Left lobe of liver (tissue), 2 donors: Measurements from ENCODE around the gene RAP1GAP. TPM values are rescaled to one million over a fixed set of nuclear protein-coding genes. Genes with fewer than 3 reads are reported as not detected.
"Not testable (repeated sequence)": the region's sequence is repeated elsewhere in the genome, so short reads cannot be mapped to it uniquely, and the experiment has no call there.

Experiments used
- ATAC-seq: fragments of 200-7000 bp; cut with Tn5 transposase; one replicate; pipeline ENCODE4 v1.9.1; 2020; ENCODE audit warnings: mild to moderate bottlenecking, moderate library complexity
- DNase-seq: peaks from one replicate; pipeline ENCODE4 v3.0.0-alpha.2; 2020; ENCODE audit warnings: low spot score
- total RNA-seq: library from RNA; stranded (reverse); gene quantifications from one replicate; pipeline ENCODE4 v1.2.1, GENCODE V29; 2021
- donor health status: DM: no; HTN: no; CAD: no; lungs with moderate emphysema.
- donor health status: DM: no; HTN: yes; CAD: no.

The RAP1GAP gene
- total RNA-seq, 1 donor from 2014 or later, result 10.8 TPM

DNA sequence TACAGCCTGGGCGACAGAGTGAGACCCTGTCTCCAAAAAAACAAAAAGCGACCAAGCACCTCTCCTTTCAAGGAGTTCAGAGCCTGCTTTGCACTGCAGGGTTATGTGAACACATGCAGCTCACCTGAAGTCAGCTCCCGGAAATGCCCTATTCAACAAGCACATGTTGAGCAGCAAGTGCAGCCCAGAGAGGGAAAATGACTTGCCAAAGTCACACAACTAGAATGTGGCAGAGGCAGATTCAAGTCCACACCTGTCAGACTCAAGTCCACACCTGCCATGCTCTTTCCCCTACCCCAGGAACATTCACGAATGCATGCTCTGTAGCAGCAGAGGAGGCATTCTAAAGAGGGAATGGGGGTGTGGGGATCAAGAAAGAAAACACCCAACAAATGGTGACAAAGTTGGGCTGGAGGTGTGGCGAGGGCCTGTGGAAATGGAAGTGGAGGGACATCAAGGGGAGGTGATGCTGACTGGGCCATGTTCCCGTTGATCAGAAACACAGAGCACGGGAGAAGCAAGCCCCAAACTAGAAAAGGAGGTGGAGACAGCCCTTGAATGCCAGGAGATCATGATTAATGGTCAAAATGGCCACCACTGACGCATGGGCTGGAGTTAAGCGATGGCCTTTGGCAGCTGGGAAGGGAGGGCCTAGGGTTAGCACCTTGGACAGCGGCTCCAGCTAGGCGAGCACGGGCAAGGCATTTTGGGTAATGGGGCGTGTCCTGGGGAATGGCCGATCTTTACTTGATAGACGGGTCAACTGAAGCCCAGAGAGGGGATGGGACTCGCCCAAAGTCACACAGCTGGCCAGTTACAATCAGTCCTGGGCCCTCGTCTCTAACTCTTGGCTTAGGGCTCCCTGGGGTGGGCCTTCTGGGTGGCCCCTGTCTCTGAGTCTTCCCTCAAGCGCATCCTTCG, 21.5 kb downstream of the RAP1GAP start:
- ATAC-seq (peak; percentile 24), DNase-seq (no peak)

GRCh38 chr1:21645550-21645949, 23.6 kb downstream of the RAP1GAP start:
- no peak for ATAC-seq
- no peak for DNase-seq

DNA sequence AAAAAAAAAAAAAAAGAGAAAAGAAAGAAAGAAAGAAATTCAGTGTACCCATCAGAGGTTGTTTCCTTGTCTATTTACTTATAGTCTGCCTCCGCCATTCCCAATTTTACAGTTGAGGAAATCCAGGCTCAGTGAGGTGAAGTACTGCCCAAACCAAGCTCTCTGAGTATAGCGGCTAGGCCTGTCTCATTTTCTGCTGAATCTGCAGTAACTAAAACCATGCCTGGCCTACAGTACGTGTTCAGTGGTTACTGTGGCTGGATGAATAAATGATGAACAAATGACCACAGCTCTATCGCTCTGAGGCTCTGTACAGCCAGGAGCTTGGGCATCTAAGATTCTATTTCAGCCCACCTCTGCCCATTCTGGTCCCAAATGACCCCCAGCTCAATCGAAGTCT, 24.3 kb downstream of the RAP1GAP start:
- no peak for DNase-seq
- ATAC-seq, result no peak

DNA sequence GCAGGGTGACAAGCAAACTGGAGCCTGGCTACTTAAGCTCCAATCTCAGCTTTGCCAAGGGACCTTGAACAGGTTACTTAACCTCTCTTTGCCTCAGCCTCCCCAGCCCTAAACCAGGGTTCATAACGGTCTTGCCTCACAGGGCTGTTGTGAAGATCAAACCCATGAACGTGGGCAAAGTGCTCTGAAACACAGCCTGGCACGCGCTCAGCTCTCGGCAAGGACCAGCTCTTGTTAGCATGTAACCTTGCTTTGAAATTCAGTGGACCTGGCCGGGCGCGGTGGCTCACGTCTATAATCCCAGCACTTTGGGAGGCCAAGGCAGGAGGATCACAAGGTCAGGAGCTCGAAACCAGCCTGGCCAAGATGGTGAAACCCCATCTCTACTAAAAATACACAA, 24.8 kb downstream of the RAP1GAP start:
- ATAC-seq, result no peak
- no peak for DNase-seq

DNA sequence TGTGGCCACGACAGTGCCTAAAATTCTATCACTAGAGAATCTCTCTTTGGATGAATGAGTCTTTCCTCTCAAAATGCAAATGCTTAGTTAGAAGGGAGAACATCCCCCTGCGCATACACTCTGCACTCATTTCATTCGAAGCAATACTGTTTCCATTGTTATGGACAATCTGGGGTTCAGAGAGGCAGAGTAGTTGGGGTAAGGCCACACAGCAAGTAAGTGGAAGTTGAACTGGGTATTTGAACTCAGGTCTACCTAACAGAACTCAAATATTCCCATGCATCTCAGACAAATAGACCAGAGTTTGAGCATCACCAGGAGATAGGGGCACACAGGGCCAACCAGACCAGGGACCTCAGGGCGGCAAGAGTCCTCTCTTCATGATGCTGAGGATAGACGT, 25.5 kb downstream of the RAP1GAP start:
- DNase-seq, result no peak
- no peak for ATAC-seq

DNA sequence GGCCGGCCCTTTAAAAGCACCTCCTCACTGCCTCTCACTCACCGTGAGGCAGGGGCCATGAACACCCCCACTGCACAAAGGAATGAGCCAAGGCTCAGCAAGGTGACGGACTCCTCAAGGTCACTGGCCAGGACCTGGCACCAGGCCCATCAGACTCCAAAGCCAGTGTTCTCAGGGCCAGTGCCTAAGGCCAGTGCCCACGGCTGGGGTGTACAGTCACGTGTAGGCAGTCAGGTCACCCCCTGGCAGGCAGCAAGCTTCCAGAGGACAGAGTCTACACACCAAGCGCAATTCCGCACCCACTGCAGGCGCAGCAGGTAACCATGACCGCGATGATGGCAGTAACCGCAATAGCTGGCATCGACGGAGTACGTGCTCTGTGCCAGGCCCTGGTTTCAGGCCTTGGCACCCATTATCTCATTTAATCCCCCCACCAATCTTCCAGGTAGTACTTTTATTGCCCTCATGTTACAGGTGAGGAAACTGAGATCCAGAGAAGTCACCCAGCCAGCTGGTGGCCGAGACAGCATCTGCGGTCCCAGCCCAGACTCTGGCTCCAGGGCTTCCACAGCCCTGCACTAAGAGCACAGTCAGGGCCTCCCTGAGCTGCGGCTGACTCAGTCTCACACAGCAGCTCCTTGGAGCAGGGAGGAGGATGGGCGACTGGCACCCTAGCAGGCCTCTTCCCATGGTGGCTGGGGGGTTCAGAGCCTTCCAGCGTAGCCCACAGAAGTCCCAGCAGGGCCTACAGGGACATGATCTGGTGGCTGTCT, 27.0 kb downstream of the RAP1GAP start:
- DNase-seq, result peak; percentile 88
- peak; percentile 90 for ATAC-seq

DNA sequence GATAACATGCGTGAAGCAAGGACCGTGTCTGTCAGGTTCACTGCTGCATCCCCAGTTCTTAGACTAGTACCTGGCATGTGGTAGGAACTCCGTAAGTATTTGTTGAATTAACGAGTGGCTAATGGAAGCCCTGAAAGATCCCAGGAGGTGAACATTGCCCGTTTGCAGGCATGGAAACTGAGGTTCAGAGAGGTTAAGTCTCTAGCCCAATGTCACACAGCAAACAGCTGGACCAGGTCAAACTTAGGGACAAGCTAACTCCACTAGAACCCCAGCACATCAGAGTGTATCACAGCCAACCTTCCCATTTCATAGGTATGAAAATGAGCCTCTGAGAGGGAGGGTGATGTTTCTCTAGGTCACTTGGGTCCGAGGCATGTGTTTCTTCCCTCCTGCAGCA, 27.6 kb downstream of the RAP1GAP start:
- DNase-seq (no peak), ATAC-seq (no peak)

DNA sequence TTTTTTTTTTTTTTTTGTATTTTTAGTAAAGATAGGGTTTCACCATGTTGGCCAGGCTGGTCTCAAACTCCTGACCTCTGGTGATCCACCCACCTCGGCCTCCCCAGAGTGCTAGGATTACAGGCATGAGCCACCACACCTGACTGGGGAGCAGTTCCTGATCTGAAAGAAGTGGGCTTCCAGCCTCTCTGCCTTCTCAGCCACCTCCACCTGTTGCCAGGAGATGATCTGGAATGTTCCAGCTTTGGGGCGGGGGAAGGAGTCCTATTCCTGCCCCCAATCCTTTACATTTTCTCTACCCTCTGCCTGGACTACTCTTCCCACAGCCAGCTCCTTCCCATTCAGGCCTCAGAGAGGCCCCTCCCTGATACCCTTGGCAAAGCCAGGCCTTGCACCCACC, 28.1 kb downstream of the RAP1GAP start:
- ATAC-seq, result no peak
- no peak for DNase-seq

DNA sequence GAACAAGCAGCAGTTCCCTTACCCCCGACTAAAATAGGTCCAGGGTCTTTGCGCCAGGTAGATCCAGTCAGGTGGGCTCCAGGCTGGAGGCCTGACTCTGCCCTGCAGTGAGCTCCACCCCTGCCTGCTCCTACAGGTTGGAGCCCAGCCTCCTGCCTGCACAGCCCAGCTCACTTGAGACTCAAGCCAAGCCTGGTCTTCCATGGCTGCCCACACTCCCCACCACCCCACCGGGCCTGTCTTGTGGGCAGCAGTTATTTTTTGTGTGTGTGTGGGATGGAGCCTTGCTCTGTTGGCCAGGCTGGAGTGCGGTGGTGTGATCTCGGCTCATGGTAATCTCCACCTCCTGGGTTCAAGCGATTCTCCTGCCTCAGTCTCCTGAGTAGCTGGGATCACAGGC, 28.5 kb downstream of the RAP1GAP start:
- DNase-seq (no peak), ATAC-seq (no peak)

GRCh38 chr1:21639594-21640041, 29.5 kb downstream of the RAP1GAP start:
- no peak for DNase-seq
- no peak for ATAC-seq

DNA sequence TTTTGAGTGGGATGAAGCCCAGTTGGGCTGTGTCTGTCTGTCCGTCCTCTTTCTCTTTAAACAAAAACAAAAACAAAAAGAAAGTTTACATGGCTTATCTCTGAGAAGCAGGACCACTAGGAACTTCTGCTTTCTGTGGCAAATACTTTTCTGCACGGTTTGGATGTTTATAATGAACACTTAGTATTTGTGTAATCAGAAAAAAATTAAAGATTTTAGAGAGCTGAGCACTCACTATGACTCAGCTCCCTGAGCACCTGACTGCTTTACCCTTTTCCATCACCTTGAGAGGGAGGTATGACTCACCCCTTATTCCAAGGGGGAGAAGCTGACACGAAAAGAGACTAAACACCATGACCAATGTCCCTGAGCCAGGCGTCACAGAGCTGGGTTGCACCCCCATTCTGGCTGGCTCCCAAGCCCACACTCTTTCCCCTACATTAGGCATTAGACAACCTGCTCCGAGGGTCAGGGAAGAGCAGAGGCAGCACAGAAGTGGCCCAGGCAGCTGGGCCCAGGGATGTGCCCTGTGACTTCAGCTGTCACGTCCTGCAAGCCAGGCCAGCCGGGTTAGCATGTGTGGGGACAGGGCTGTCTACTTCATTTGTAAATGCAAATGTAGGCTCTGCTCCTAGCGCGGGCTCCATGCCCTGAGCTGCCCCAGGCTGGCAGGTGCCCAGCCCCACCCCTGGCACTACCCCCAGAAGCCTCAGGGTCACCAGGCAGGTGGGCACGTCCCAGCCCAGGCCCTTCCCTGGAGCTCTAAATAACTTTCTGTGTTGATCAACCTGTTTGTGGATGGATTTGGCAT, 30.4 kb downstream of the RAP1GAP start:
- DNase-seq (no peak), ATAC-seq (peak; percentile 16)

DNA sequence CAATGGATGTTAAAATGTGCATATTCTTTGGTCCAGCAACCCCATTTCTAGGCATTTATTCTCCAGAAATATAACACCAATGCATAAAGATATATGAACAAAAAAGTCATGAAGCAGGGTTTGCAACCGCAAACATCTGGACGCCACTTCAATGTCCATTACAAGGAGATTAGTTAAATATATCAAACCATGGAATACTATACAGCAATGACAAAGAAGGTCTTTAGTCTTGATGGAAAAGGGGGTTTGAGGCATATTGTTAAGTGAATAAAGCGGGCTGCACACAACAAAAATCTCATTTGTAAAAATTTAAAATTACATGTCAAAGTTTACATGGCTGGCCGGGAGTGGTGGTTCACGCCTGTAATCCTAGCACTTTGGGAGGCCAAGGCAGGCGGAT, 31.6 kb downstream of the RAP1GAP start:
- no peak for ATAC-seq

GRCh38 chr1:21636029-21636428, 33.1 kb downstream of the RAP1GAP start:
- no peak for ATAC-seq
- DNase-seq, result no peak

More for the DNA sequence above, 31.6 kb downstream of the RAP1GAP start:
- DNase-seq, result no peak

DNA sequence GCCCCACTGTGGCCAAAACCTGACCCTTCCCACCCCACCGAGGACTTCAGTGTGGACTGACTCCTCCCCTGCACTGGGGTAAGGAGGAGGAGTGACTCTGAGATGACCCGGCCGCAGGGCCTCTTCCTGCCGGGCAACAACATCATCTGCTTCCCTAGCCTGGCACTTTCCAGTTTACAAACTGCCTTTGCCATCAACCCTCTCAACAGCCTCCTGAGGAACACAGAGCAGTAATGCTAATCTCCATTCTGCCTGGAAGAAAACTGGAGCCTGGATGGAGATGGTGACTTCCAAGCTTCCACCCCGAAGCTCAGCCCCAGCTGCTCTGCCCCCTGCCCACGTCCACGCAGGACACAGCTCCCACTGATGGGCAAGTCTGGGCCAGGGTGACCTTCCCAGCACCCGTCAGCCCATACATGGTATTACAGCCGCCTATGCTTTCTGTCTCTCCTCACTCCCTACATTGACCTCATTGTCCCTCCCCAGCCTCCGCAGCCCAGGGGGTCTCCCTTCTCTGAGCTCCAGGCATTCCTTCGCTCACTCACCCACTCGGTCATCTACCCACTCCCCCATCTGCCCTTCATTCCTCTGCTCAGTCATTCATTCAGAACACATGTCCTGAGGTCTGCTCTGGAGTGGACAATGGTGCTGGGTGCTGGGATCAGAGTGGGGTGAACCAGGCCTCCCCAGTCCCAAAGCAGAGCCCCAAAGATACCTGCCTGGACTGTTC, 34.2 kb downstream of the RAP1GAP start:
- ATAC-seq (no peak), DNase-seq (no peak)

GRCh38 chr1:21633992-21634805, 35.0 kb downstream of the RAP1GAP start:
- DNase-seq, result peak; percentile 89
- peak; percentile 89 for ATAC-seq

- ATAC-seq (no peak), DNase-seq (no peak)
Measured at GRCh38 chr1:21633141-21633755, 35.9 kb downstream of the RAP1GAP start.

DNA sequence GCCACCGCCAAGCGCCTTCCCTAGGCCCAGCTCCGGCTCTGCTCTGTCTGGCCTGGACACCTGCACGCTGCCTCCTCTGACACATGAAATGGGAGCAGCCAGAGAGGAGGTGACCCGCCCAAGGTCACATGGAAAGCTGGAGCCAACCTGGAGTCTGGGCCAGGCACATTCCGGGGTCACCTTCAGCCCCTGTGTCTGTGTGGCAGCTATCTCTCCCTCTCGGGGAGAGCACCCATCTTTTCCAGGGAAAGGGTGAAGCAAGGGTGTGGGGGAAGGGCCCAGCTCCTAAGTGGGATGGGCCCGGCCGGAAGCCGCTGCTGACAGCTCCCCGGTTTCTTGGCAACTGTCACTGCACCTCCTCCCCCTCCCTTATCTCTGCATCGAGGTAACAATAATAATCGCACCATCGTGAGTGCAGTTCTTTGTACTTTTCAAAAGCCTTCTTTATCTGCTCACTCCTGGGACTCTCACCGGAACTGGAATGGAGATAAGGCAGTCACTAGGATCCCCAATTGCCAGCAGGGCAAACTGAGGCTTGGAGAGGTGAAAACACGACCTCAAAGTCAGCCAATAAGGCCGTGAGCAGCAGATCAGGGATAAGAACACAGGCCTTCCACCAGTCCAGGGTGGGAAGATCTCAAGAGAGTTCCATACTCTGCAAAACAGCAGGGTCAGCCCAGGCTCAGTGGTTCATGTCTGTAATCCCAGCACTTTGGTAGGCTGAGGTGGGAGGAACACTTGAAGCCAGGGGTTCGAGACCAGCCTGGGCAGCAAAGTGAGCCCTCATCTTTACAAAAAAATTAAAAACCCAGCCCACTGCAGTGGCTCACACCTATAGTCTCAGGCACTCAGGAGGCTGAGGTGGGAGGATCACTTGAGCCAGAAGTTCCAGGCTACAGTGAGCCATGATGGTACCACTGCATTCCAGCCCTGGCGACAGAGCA, 36.9 kb downstream of the RAP1GAP start:
- peak; percentile 39 for ATAC-seq
- no peak for DNase-seq

DNA sequence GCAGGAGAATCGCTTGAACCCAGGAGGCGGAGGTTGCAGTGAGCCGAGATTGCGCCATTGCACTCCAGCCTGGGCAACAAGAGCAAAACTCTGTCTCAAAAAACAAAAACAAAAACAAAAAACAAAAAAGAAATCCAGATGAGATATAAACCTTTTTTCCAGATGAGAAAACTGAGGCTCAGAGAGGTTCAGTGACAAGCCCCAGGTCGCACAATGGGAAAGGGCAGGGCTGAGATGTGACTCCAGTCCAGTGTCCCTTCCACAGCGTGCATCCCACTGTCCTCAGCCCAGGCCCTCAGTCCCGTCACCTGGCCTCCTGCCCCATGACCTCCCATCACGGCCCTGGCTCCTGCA, 37.6 kb downstream of the RAP1GAP start:
- not testable (repeated sequence) for ATAC-seq, DNase-seq
